WTC11 (cell line): ENCODE data around the gene SCYL3.

ENCODE experiments used
- TF ChIP-seq, protein P1 (sequence below): fragments of 200-600 bp; IDR thresholded peaks from 2 replicates; pipeline ENCODE4 v1.8.0; 2022; ENCODE audit warnings: antibody characterized with exemption
- TF ChIP-seq, protein P2 (sequence below): sonication (generic); formaldehyde crosslinking; IDR thresholded peaks from 2 replicates; pipeline ENCODE4 v1.8.0; 2023; ENCODE audit warnings: missing genetic modification reagents

DNA sequence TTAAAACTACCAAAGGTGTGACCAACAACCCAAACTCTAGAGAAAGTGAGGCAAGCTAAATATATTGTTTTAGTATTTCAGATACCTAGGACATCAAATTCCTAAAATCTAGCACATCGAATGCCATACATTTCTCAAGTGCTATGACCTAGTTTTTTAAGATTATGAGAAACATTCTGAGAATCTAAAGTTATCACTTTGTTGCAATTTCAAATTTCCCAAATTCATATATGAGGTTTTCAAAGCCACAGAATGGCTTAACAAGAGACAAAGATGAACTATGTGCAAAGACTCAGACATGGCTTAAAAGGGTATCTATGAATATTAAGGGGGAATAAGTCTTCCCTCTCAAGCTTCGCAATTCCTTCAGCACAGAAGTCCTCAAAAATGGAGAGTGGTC is 6.8 kb downstream of the SCYL3 start:
- TF ChIP-seq, protein P1, sequence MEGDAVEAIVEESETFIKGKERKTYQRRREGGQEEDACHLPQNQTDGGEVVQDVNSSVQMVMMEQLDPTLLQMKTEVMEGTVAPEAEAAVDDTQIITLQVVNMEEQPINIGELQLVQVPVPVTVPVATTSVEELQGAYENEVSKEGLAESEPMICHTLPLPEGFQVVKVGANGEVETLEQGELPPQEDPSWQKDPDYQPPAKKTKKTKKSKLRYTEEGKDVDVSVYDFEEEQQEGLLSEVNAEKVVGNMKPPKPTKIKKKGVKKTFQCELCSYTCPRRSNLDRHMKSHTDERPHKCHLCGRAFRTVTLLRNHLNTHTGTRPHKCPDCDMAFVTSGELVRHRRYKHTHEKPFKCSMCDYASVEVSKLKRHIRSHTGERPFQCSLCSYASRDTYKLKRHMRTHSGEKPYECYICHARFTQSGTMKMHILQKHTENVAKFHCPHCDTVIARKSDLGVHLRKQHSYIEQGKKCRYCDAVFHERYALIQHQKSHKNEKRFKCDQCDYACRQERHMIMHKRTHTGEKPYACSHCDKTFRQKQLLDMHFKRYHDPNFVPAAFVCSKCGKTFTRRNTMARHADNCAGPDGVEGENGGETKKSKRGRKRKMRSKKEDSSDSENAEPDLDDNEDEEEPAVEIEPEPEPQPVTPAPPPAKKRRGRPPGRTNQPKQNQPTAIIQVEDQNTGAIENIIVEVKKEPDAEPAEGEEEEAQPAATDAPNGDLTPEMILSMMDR: no peak
- TF ChIP-seq, protein P2, sequence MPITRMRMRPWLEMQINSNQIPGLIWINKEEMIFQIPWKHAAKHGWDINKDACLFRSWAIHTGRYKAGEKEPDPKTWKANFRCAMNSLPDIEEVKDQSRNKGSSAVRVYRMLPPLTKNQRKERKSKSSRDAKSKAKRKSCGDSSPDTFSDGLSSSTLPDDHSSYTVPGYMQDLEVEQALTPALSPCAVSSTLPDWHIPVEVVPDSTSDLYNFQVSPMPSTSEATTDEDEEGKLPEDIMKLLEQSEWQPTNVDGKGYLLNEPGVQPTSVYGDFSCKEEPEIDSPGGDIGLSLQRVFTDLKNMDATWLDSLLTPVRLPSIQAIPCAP (CRISPR knock-in tag): no peak
